Tibial nerve (tissue), 4 donors: Measurements from ENCODE around the gene ZNF860. TPM values are rescaled to one million over a fixed set of nuclear protein-coding genes. Genes with fewer than 3 reads are reported as not detected.

ENCODE experiments used
- DNase-seq, 2 donors: peaks; one replicate each; pipeline ENCODE4 v3.0.0-alpha.2; 2019; ENCODE audit warnings: low spot score in 2 of 2
- H3K27ac ChIP-seq, 4 donors: fragments of 200-600 bp; sonication (generic) in 3 of 4; one replicate each; pipeline ENCODE4 v1.5.1; 2017 to 2019; ENCODE audit warnings: mild to moderate bottlenecking in 1 of 4
- H3K27me3 ChIP-seq, 2 donors: fragments of 200-600 bp; sonication (generic) in 1 of 2; one replicate each; pipeline versions ENCODE4 v1.5.1 to v1.6.0; 2017 to 2019
- H3K36me3 ChIP-seq, 3 donors: fragments of 200-600 bp; sonication (generic); one replicate each; pipeline ENCODE4 v1.5.1; 2018 to 2019
- H3K4me1 ChIP-seq, 4 donors: fragments of 200-600 bp; sonication (generic) in 3 of 4; one replicate each; pipeline ENCODE4 v1.5.1; 2017 to 2019
- H3K4me3 ChIP-seq, 4 donors: fragments of 200-600 bp; sonication (generic) in 3 of 4; one replicate each; pipeline ENCODE4 v1.5.1; 2017 to 2019; ENCODE audit warnings: mild to moderate bottlenecking in 1 of 4, moderate library complexity in 1 of 4
- H3K9me3 ChIP-seq, 4 donors: fragments of 200-600 bp; sonication (generic) in 3 of 4; one replicate each; pipeline ENCODE4 v1.5.1; 2017 to 2019
- CTCF ChIP-seq, 5 experiments: fragments of 200-600 bp in 3 of 5; fragments of 450-650 bp in 2 of 5; sonication (generic) in 3 of 5; IDR thresholded peaks; one replicate each; pipeline ENCODE4 v1.5.1; 2016 to 2019; ENCODE audit warnings: antibody characterized with exemption in 5 of 5, mild to moderate bottlenecking in 3 of 5, moderate library complexity in 2 of 5
- EP300 ChIP-seq, 2 donors: sonication (generic); formaldehyde crosslinking; IDR thresholded peaks; one replicate each; pipeline ENCODE4 v1.6.1; 2017; ENCODE audit warnings: antibody characterized with exemption in 2 of 2, mild to moderate bottlenecking in 1 of 2
- POLR2A ChIP-seq, 2 donors: fragments of 450-650 bp; IDR thresholded peaks; one replicate each; pipeline ENCODE4 v1.6.1; 2017; ENCODE audit warnings: antibody characterized with exemption in 2 of 2, mild to moderate bottlenecking in 2 of 2, moderate library complexity in 2 of 2
- WGBS, 2 donors: methylation state at CpG; one replicate each; pipeline ENCODE4 v1.1.5; 2018; 5-methylcytosine and 5-hydroxymethylcytosine counted together
- total RNA-seq, 4 donors: library from RNA; depleted of rRNA; stranded (reverse); fragments of >200 nt; gene quantifications; one replicate each; pipeline ENCODE4 v1.1.0, GENCODE V29; 2016

Gene ZNF860
- total RNA-seq, result 1 to 10 TPM in 3 of 4 donors, under 1 TPM in 1; 0.84 to 1.8 (median 1.3) TPM

- H3K27me3 ChIP-seq, result no peaks in the 10 kb centered on the region
- H3K4me1 ChIP-seq, result peaks cover 0 to 28% (median 13%) of the 10 kb centered on the region in 4 donors
- peak within 1 kb of the TSS; percentile 75 to 93 (median 87) for H3K27ac ChIP-seq
- H3K36me3 ChIP-seq, result no peaks in the 10 kb centered on the region
- H3K9me3 ChIP-seq, result no peaks in the 10 kb centered on the region
- WGBS, 2 donors, result 10 to 15% methylated on average over 45 to 54 of the region's 65 CpGs
- H3K4me3 ChIP-seq, result peak within 1 kb of the TSS; percentile 67 to 93 (median 74)
- TF ChIP-seq CTCF (IDR thresholded peaks at IDR 0.05), result peak in 1 of 5 experiments; percentile 4
- TF ChIP-seq POLR2A (IDR thresholded peaks at IDR 0.05), result peak; percentile 28 to 48
- peak in 1 of 2 donors; percentile 72 for TF ChIP-seq EP300 (IDR thresholded peaks at IDR 0.05)
- peak; percentile 76 to 86 for DNase-seq
These were observed at the start of gene ZNF860, which contains the start of gene OSBPL10 for GRCh38 chr3:31981206-31982181. ZNF860 (plus strand) TSS chr3:31981750; CDS start chr3:31989080, 7,330 bp downstream. OSBPL10 (minus strand) TSS chr3:31981262; CDS start chr3:31981179, 83 bp downstream.

GRCh38 chr3:31932990-31933389, 48.6 kb upstream of the ZNF860 start:
- no peak for TF ChIP-seq POLR2A (IDR thresholded peaks at IDR 0.05)
- no peak for DNase-seq
- WGBS, 2 donors, result 95 to 100% methylated on average over 3 of the region's 3 CpGs
- H3K27me3 ChIP-seq, result no peaks in the 10 kb centered on the region
- H3K9me3 ChIP-seq, result no peaks in the 10 kb centered on the region
- H3K4me1 ChIP-seq, result peaks cover 0 to 10% (median 5%) of the 10 kb centered on the region in 4 donors
- no peak overlapping the region for H3K4me3 ChIP-seq
- no peak overlapping the region for H3K27ac ChIP-seq
- no peaks in the 10 kb centered on the region for H3K36me3 ChIP-seq

- no peaks in the 10 kb centered on the region for H3K27me3 ChIP-seq
- H3K27ac ChIP-seq, result no peak overlapping the region
- no peaks in the 10 kb centered on the region for H3K9me3 ChIP-seq
- TF ChIP-seq CTCF (IDR thresholded peaks at IDR 0.05), result no peak
- H3K4me3 ChIP-seq, result no peak overlapping the region
- 82 to 91% methylated on average over 1 of the region's 1 CpG for WGBS, 2 donors
- peaks cover 0 to 10% (median 3%) of the 10 kb centered on the region in 4 donors for H3K4me1 ChIP-seq
- no peak for DNase-seq
- no peaks in the 10 kb centered on the region for H3K36me3 ChIP-seq
These were observed 47.5 kb upstream of the ZNF860 start for GRCh38 chr3:31934018-31934417.

GRCh38 chr3:31934866-31935265, 46.7 kb upstream of the ZNF860 start:
- peaks cover 0 to 10% (median 3%) of the 10 kb centered on the region in 4 donors for H3K4me1 ChIP-seq
- no peak overlapping the region for H3K27ac ChIP-seq
- H3K4me3 ChIP-seq, result no peak overlapping the region
- no peaks in the 10 kb centered on the region for H3K27me3 ChIP-seq
- no peaks in the 10 kb centered on the region for H3K9me3 ChIP-seq
- H3K36me3 ChIP-seq, result no peaks in the 10 kb centered on the region
- no peak for DNase-seq
- TF ChIP-seq CTCF (IDR thresholded peaks at IDR 0.05), result no peak
- TF ChIP-seq POLR2A (IDR thresholded peaks at IDR 0.05), result no peak
- no peak for TF ChIP-seq EP300 (IDR thresholded peaks at IDR 0.05)
- 67 to 74% methylated on average over 3 of the region's 3 CpGs for WGBS, 2 donors

GRCh38 chr3:31936420-31937060, 45.0 kb upstream of the ZNF860 start:
- H3K36me3 ChIP-seq, result no peaks in the 10 kb centered on the region
- peaks cover 0 to 17% (median 3%) of the 10 kb centered on the region in 4 donors for H3K4me1 ChIP-seq
- no peaks in the 10 kb centered on the region for H3K9me3 ChIP-seq
- whole genome bisulfite sequencing, 2 donors, result 24 to 27% methylated on average over 1 of the region's 1 CpG
- no peak overlapping the region for H3K27ac ChIP-seq
- no peak for TF ChIP-seq EP300 (IDR thresholded peaks at IDR 0.05)
- no peak for TF ChIP-seq POLR2A (IDR thresholded peaks at IDR 0.05)
- no peak for TF ChIP-seq CTCF (IDR thresholded peaks at IDR 0.05)
- H3K27me3 ChIP-seq, result no peaks in the 10 kb centered on the region
- no peak for DNase-seq
- H3K4me3 ChIP-seq, result no peak overlapping the region
